Endothelial cell of umbilical vein (primary cell): ENCODE data around the gene CAP2. TPM values are rescaled to one million over a fixed set of nuclear protein-coding genes. Genes with fewer than 3 reads are reported as not detected.

Experiments used
- BruUV-seq: library from RNA; stranded (reverse); fragments of 400-500 nt; replicated peaks from 2 replicates; lab custom pipeline; 2021; lab: Mats Ljungman, UMichigan
- CTCF ChIA-PET: fragments of 300-600, 350-600 bp; sonication (Branson Sonifier 250); formaldehyde crosslinking; loops from one replicate; lab custom pipeline; 2021; ENCODE audit warnings: antibody characterized with exemption, inconsistent platforms; lab: Charles Lee
- POLR2A ChIA-PET: fragments of 300-600, 350-600 bp; sonication (Branson Sonifier 250); formaldehyde crosslinking; loops from one replicate; lab custom pipeline; 2021; ENCODE audit warnings: antibody characterized with exemption, inconsistent platforms; lab: Charles Lee
- DNase-seq: peaks from one replicate; pipeline ENCODE4 v3.0.0-alpha.2; 2011; ENCODE audit warnings: low read depth, low spot score
- FAIRE-seq: peaks from 2 replicates; lab custom pipeline; 2011; peaks lifted over from hg19 to GRCh38; lab: Jason Lieb, UNC
- H2AFZ ChIP-seq: 2 replicates; pipeline ENCODE4 v1.6.0; 2012; ENCODE audit warnings: low read depth, low read length, control low read depth, inconsistent platforms
- H3K27ac ChIP-seq: 2 replicates; pipeline ENCODE4 v1.5.1; 2011; ENCODE audit warnings: low read depth, mild to moderate bottlenecking, control low read depth, low read length, moderate library complexity; ENCODE audit not compliant: insufficient read depth
- H3K27me3 ChIP-seq, 2 experiments: 2 replicates each; pipeline versions ENCODE4 v1.6.0 to v1.6.1; 2011; ENCODE audit warnings: low read length in 2 of 2, mixed read lengths in 1 of 2; ENCODE audit not compliant: control insufficient read depth in 2 of 2, insufficient read depth in 2 of 2
- H3K36me3 ChIP-seq, 2 experiments: 2 replicates in 1 of 2; 3 replicates in 1 of 2; pipeline ENCODE4 v1.5.1; 2011; ENCODE audit warnings: low read length in 2 of 2, mild to moderate bottlenecking in 1 of 2, moderate library complexity in 1 of 2; ENCODE audit not compliant: control insufficient read depth in 2 of 2, insufficient read depth in 2 of 2; ENCODE audit errors: extremely low read depth in 1 of 2
- H3K4me1 ChIP-seq: 3 replicates; pipeline ENCODE4 v1.5.1; 2011; ENCODE audit warnings: mild to moderate bottlenecking, low read length; ENCODE audit not compliant: control insufficient read depth, insufficient read depth; ENCODE audit errors: extremely low read depth
- H3K4me2 ChIP-seq: 2 replicates; pipeline ENCODE4 v1.6.1; 2011; ENCODE audit warnings: low read length, control low read depth, mixed read lengths; ENCODE audit not compliant: insufficient read depth
- H3K4me3 ChIP-seq, 3 experiments: fragments of 200-600 bp in 1 of 3; sonication (generic), shearing (Covaris generic) in 1 of 3; replicated peaks in 1 of 3; 2 replicates each; pipeline ENCODE4 v1.5.1; 2011 to 2016; ENCODE audit warnings: control low read depth in 3 of 3, low read length in 3 of 3, mild to moderate bottlenecking in 2 of 3, inconsistent platforms in 1 of 3, low read depth in 1 of 3, moderate library complexity in 1 of 3; ENCODE audit not compliant: insufficient read depth in 1 of 3
- H3K79me2 ChIP-seq: 2 replicates; pipeline ENCODE4 v1.6.0; 2012; ENCODE audit warnings: low read length, inconsistent platforms; ENCODE audit not compliant: control insufficient read depth, insufficient read depth
- H3K9ac ChIP-seq: replicated peaks from 2 replicates; pipeline ENCODE3; 2011; ENCODE audit warnings: low read length, control low read depth; ENCODE audit not compliant: insufficient read depth; ENCODE audit errors: extremely low read depth
- H3K9me1 ChIP-seq: replicated peaks from 3 replicates; pipeline ENCODE4 v1.6.0; 2011; ENCODE audit warnings: mild to moderate bottlenecking, low read length; ENCODE audit not compliant: control insufficient read depth, insufficient read depth; ENCODE audit errors: extremely low read depth
- H3K9me3 ChIP-seq: replicated peaks from 2 replicates; pipeline ENCODE4 v1.5.1; 2012; ENCODE audit warnings: low read length, inconsistent platforms; ENCODE audit not compliant: control insufficient read depth, insufficient read depth
- H4K20me1 ChIP-seq: replicated peaks from 2 replicates; pipeline ENCODE3; 2011; ENCODE audit warnings: mild to moderate bottlenecking, low read length; ENCODE audit not compliant: control insufficient read depth, insufficient read depth; ENCODE audit errors: extremely low read depth
- EZH2 ChIP-seq: IDR thresholded peaks from 2 replicates; pipeline ENCODE4 v1.6.1; 2012; ENCODE audit warnings: borderline replicate concordance, low read depth, mild to moderate bottlenecking, moderate library complexity, low read length, inconsistent platforms; ENCODE audit not compliant: severe bottlenecking
- FOS ChIP-seq: IDR thresholded peaks from 2 replicates; pipeline ENCODE4 v1.6.1; 2011; ENCODE audit warnings: mild to moderate bottlenecking, low read length, moderate library complexity, borderline replicate concordance; ENCODE audit not compliant: insufficient read depth
- GATA2 ChIP-seq: IDR thresholded peaks from 2 replicates; pipeline ENCODE4 v1.7.0; 2011; ENCODE audit warnings: low read depth, mild to moderate bottlenecking, moderate library complexity, mixed read lengths, low read length; ENCODE audit not compliant: insufficient read length, insufficient read depth
- JUN ChIP-seq: IDR thresholded peaks from 2 replicates; pipeline ENCODE4 v1.6.1; 2011; ENCODE audit warnings: borderline replicate concordance, low read depth; ENCODE audit not compliant: insufficient read length, insufficient read depth
- MYC ChIP-seq: IDR thresholded peaks from one replicate; pipeline ENCODE4 v1.6.1; 2011; ENCODE audit warnings: mild to moderate bottlenecking, low read depth, low read length
- POLR2A ChIP-seq: IDR thresholded peaks from 2 replicates; pipeline ENCODE4 v1.6.1; 2012; ENCODE audit warnings: low read depth, mild to moderate bottlenecking, control low read depth, low read length
- POLR2AphosphoS5 ChIP-seq: IDR thresholded peaks from 2 replicates; pipeline ENCODE4 v1.6.1; 2012; ENCODE audit warnings: low read depth, mild to moderate bottlenecking, control low read depth, low read length, moderate library complexity; ENCODE audit not compliant: insufficient read depth
- dilution Hi-C: fragments of 300-500 bp; cut with MboI; formaldehyde crosslinking; loops from one replicate; pipeline ENCODE4 v1.15.0; 2019; ENCODE audit warnings: low sequenced_read_pairs; ENCODE audit not compliant: extremely low pct_ligation_motif_present
- intact Hi-C: fragments of 100-400 bp; cut with micrococcal nuclease; formaldehyde crosslinking; loops from one replicate; pipeline ENCODE4 v1.10.0; 2022
- polyA plus RNA-seq, 4 experiments: library from polyadenylated mRNA; depleted of rRNA in 3 of 4; stranded (reverse) in 3 of 4; unstranded in 1 of 4; fragments of >200 nt; gene quantifications; 2 replicates each; pipeline versions ENCODE4 v1.2.1 to v1.2.3, GENCODE V29; 2011 to 2012; ENCODE audit warnings: missing spikeins in 1 of 4
- total RNA-seq: library from RNA; stranded (reverse); gene quantifications from 2 replicates; pipeline ENCODE4 v1.2.3, GENCODE V29; 2021
- TF ChIP-seq, protein P1 (sequence below): IDR thresholded peaks from 2 replicates; pipeline ENCODE4 v1.6.1; 2011; ENCODE audit not compliant: insufficient read depth, insufficient read length
- TF ChIP-seq, protein P2 (sequence below), 2 donors: IDR thresholded peaks; 1 replicate in 1 of 2; 2 replicates in 1 of 2; pipeline ENCODE4 v1.5.1; 2011; ENCODE audit warnings: low read length in 2 of 2, mild to moderate bottlenecking in 2 of 2, moderate library complexity in 2 of 2, control low read depth in 1 of 2, inconsistent platforms in 1 of 2, low read depth in 1 of 2; ENCODE audit not compliant: insufficient read depth in 1 of 2; ENCODE audit errors: extremely low read depth in 1 of 2

The CAP2 gene
- total and polyA plus RNA-seq, 2 donors (not counting 3 experiments of a cell fraction or from before 2014, with no cell fraction given) = 12.2 to 21.3 TPM

DNA sequence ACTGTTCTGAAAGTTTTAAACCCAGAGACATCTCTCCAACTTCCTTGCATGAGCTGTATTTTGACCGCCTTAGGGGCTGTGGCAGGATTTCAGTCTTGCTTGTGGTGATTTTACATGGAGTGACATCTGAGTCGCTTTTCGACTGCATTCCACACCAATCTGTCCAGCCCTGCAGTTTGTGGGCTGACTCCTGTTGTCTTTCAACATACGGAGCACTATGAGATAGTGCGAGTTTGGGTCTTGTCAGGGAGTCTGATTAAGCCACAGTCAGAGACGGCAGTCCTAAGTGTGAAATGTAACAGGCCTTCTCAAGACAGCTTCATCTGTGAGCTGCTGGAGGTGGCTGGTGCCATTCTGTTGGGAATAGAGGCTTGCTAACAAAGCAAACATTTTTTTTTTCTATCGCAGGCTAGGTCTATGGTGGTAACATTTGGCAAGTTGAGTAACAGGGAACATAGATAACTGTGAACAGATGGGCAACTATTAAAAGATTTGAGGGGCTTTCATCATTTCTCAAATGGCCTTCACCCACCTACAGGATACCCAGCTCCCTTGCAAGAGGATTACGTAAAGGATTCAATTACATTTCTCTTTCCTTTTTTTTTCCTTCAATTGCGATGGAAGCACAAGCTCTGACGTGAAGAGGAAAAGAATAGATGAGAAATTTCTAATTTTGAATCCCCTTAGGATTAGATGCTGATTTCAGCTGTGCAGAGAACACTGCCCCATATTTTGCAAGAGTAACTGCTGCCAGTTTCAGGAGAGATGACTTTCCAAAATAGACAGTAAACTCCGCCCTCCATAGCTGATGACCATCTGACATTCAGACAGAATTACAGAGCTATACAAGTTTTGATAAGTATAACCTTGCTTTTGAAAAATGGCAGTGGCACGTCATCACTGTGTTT lies 25.1 kb downstream of the CAP2 start:
- H3K36me3 ChIP-seq = no peaks in the 10 kb centered on the region
- DNase-seq (no peak), FAIRE-seq (no peak)
- H4K20me1 ChIP-seq = no peaks in the 10 kb centered on the region
- H2AFZ ChIP-seq = no peak overlapping the region
- no peaks in the 10 kb centered on the region for H3K9me3 ChIP-seq
- H3K79me2 ChIP-seq = no peaks in the 10 kb centered on the region
- peaks cover 4% of the 10 kb centered on the region for H3K4me1 ChIP-seq
- no peaks in the 10 kb centered on the region for H3K9me1 ChIP-seq
- intact Hi-C loops = no loop called here
- no TSS peak for BruUV-seq
- POLR2A ChIA-PET = no interaction called here
- no peak overlapping the region for H3K9ac ChIP-seq
- CTCF ChIA-PET = interaction anchor here (1.9 to 2.1 kb wide), 2 partner anchors 32 to 166 kb away, joined by 4 read pairs; no protein-coding TSS in a partner anchor
- no peak overlapping the region for H3K27ac ChIP-seq
- no peak overlapping the region for H3K4me3 ChIP-seq
- no peak overlapping the region for H3K4me2 ChIP-seq
- no peaks in the 10 kb centered on the region for H3K27me3 ChIP-seq
- dilution Hi-C loops = no loop called here
- TF ChIP-seq, protein P1, sequence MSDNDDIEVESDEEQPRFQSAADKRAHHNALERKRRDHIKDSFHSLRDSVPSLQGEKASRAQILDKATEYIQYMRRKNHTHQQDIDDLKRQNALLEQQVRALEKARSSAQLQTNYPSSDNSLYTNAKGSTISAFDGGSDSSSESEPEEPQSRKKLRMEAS = no peak
- TF ChIP-seq MYC (no peak), POLR2A (no peak), POLR2AphosphoS5 (no peak), EZH2 (no peak), JUN (no peak), GATA2 (no peak), FOS (no peak)
- TF ChIP-seq, protein P2, sequence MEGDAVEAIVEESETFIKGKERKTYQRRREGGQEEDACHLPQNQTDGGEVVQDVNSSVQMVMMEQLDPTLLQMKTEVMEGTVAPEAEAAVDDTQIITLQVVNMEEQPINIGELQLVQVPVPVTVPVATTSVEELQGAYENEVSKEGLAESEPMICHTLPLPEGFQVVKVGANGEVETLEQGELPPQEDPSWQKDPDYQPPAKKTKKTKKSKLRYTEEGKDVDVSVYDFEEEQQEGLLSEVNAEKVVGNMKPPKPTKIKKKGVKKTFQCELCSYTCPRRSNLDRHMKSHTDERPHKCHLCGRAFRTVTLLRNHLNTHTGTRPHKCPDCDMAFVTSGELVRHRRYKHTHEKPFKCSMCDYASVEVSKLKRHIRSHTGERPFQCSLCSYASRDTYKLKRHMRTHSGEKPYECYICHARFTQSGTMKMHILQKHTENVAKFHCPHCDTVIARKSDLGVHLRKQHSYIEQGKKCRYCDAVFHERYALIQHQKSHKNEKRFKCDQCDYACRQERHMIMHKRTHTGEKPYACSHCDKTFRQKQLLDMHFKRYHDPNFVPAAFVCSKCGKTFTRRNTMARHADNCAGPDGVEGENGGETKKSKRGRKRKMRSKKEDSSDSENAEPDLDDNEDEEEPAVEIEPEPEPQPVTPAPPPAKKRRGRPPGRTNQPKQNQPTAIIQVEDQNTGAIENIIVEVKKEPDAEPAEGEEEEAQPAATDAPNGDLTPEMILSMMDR (IDR thresholded peaks at IDR 0.05; ENCODE audit: extremely low read depth in 1 of 2, insufficient read depth in 1 of 2, low read depth in 1 of 2, low read length in 2 of 2) = no peak
